ENCODE results near the gene LARP6.
"Not testable (repeated sequence)": the region's sequence is repeated elsewhere in the genome, so short reads cannot be mapped to it uniquely, and the experiment has no call there.

The LARP6 gene

GRCh38 chr15:70879401-70879800 lies 25.4 kb upstream of the LARP6 start:
- no peak for TF ChIP-seq CTCF (IDR thresholded peaks at IDR 0.05; ENCODE audit: low read depth, low read length)
- DNase-seq (ENCODE audit: low read depth in 2 of 2): peak; percentile 52 to 79
- H3K4me3 ChIP-seq (replicated peaks in 1 of 2; ENCODE audit: low read depth in 2 of 2, low read length in 2 of 2): no peak overlapping the region

GRCh38 chr15:70876683-70877082 lies 22.7 kb upstream of the LARP6 start:
- no peak for DNase-seq (ENCODE audit: low read depth in 2 of 2)
- no peak for TF ChIP-seq CTCF (IDR thresholded peaks at IDR 0.05; ENCODE audit: low read depth, low read length)
- no peak overlapping the region for H3K4me3 ChIP-seq (replicated peaks in 1 of 2; ENCODE audit: low read depth in 2 of 2, low read length in 2 of 2)

GRCh38 chr15:70876011-70876410 lies 22.1 kb upstream of the LARP6 start:
- TF ChIP-seq CTCF (IDR thresholded peaks at IDR 0.05; ENCODE audit: low read depth, low read length): no peak
- no peak for DNase-seq (ENCODE audit: low read depth in 2 of 2)
- no peak overlapping the region for H3K4me3 ChIP-seq (replicated peaks in 1 of 2; ENCODE audit: low read depth in 2 of 2, low read length in 2 of 2)

- DNase-seq (ENCODE audit: low read depth in 2 of 2): peak; percentile 68 to 76
- no peak overlapping the region for H3K4me3 ChIP-seq (replicated peaks in 1 of 2; ENCODE audit: low read depth in 2 of 2, low read length in 2 of 2)
- peak; percentile 71 for TF ChIP-seq CTCF (IDR thresholded peaks at IDR 0.05; ENCODE audit: low read depth, low read length)
Measured at GRCh38 chr15:70875001-70875782, 21.2 kb upstream of the LARP6 start.

- H3K4me3 ChIP-seq (replicated peaks in 1 of 2; ENCODE audit: low read depth in 2 of 2, low read length in 2 of 2): no peak overlapping the region
- TF ChIP-seq CTCF (IDR thresholded peaks at IDR 0.05; ENCODE audit: low read depth, low read length): no peak
- DNase-seq (ENCODE audit: low read depth in 2 of 2): no peak
Measured at GRCh38 chr15:70873232-70874054, 19.5 kb upstream of the LARP6 start.

GRCh38 chr15:70871490-70871889 lies 17.5 kb upstream of the LARP6 start:
- DNase-seq (ENCODE audit: low read depth in 2 of 2); H3K4me3 ChIP-seq (replicated peaks in 1 of 2; ENCODE audit: low read depth in 2 of 2, low read length in 2 of 2): not testable (repeated sequence)

- no peak overlapping the region for H3K4me3 ChIP-seq (replicated peaks in 1 of 2; ENCODE audit: low read depth in 2 of 2, low read length in 2 of 2)
- DNase-seq (ENCODE audit: low read depth in 2 of 2): peak; percentile 59 to 69
- no peak for TF ChIP-seq CTCF (IDR thresholded peaks at IDR 0.05; ENCODE audit: low read depth, low read length)
Measured at GRCh38 chr15:70870051-70870450, 16.1 kb upstream of the LARP6 start.
